ENCODE results near the gene C1orf198.

C1orf198 gene

GRCh38 chr1:230816018-230816417 is 52.3 kb downstream of the C1orf198 start:
- Histone ChIP-seq H3K4me2 (ENCODE audit: low read depth, low read length, poor library complexity, severe bottlenecking) (no peak overlapping the region), H3K79me2 (ENCODE audit: insufficient read depth, low read length) (no peaks in the 10 kb centered on the region), H3K9me3 (ENCODE audit: insufficient read depth, low read depth, low read length) (no peaks in the 10 kb centered on the region), H3K36me3 (ENCODE audit: insufficient read depth, low read length) (no peaks in the 10 kb centered on the region), H4K20me1 (ENCODE audit: insufficient read depth, low read length, poor library complexity, severe bottlenecking) (no peaks in the 10 kb centered on the region), H3K9ac (ENCODE audit: low read depth, low read length, poor library complexity, severe bottlenecking) (no peak overlapping the region), H3F3A (ENCODE audit: low read depth) (no peaks in the 10 kb centered on the region), H2AFZ (ENCODE audit: low read length) (no peak overlapping the region), H3K4me3 (ENCODE audit: low read length, poor library complexity, severe bottlenecking) (no peak overlapping the region), H3K9me2 (replicated peaks; ENCODE audit: low read depth, low read length) (no peaks in the 10 kb centered on the region), H3K4me1 (ENCODE audit: insufficient read depth, low read length, poor library complexity, severe bottlenecking) (no peaks in the 10 kb centered on the region), H3K27me3 (ENCODE audit: insufficient read depth, low read length, poor library complexity, severe bottlenecking) (no peaks in the 10 kb centered on the region)
- no peak for TF ChIP-seq CTCF (conservative IDR thresholded peaks at IDR 0.05; ENCODE audit: low read length)
- TF ChIP-seq EZH2phosphoT487 (IDR thresholded peaks at IDR 0.05; ENCODE audit: borderline replicate concordance), result no peak

GRCh38 chr1:230814949-230815692 is 53.2 kb downstream of the C1orf198 start:
- no peaks in the 10 kb centered on the region for H3K9me3 ChIP-seq (ENCODE audit: insufficient read depth, low read depth, low read length)
- no peak overlapping the region for H2AFZ ChIP-seq (ENCODE audit: low read length)
- H3K9ac ChIP-seq (ENCODE audit: low read depth, low read length, poor library complexity, severe bottlenecking), result no peak overlapping the region
- TF ChIP-seq CTCF (conservative IDR thresholded peaks at IDR 0.05; ENCODE audit: low read length) (no peak), EZH2phosphoT487 (IDR thresholded peaks at IDR 0.05; ENCODE audit: borderline replicate concordance) (no peak)
- H4K20me1 ChIP-seq (ENCODE audit: insufficient read depth, low read length, poor library complexity, severe bottlenecking), result no peaks in the 10 kb centered on the region
- no peaks in the 10 kb centered on the region for H3K36me3 ChIP-seq (ENCODE audit: insufficient read depth, low read length)
- H3K9me2 ChIP-seq (replicated peaks; ENCODE audit: low read depth, low read length), result no peaks in the 10 kb centered on the region
- no peaks in the 10 kb centered on the region for H3K79me2 ChIP-seq (ENCODE audit: insufficient read depth, low read length)
- H3K4me3 ChIP-seq (ENCODE audit: low read length, poor library complexity, severe bottlenecking), result no peak overlapping the region
- no peaks in the 10 kb centered on the region for H3F3A ChIP-seq (ENCODE audit: low read depth)
- H3K4me2 ChIP-seq (ENCODE audit: low read depth, low read length, poor library complexity, severe bottlenecking), result no peak overlapping the region
- H3K27me3 ChIP-seq (ENCODE audit: insufficient read depth, low read length, poor library complexity, severe bottlenecking), result no peaks in the 10 kb centered on the region
- H3K4me1 ChIP-seq (ENCODE audit: insufficient read depth, low read length, poor library complexity, severe bottlenecking), result no peaks in the 10 kb centered on the region

GRCh38 chr1:230812568-230812967 is 55.8 kb downstream of the C1orf198 start:
- Histone ChIP-seq H3F3A (ENCODE audit: low read depth) (no peaks in the 10 kb centered on the region), H3K9ac (ENCODE audit: low read depth, low read length, poor library complexity, severe bottlenecking) (no peak overlapping the region), H3K9me2 (replicated peaks; ENCODE audit: low read depth, low read length) (no peaks in the 10 kb centered on the region), H3K4me1 (ENCODE audit: insufficient read depth, low read length, poor library complexity, severe bottlenecking) (no peaks in the 10 kb centered on the region), H3K79me2 (ENCODE audit: insufficient read depth, low read length) (no peaks in the 10 kb centered on the region), H3K4me3 (ENCODE audit: low read length, poor library complexity, severe bottlenecking) (no peak overlapping the region), H3K36me3 (ENCODE audit: insufficient read depth, low read length) (no peaks in the 10 kb centered on the region), H2AFZ (ENCODE audit: low read length) (no peak overlapping the region), H3K9me3 (ENCODE audit: insufficient read depth, low read depth, low read length) (no peaks in the 10 kb centered on the region), H4K20me1 (ENCODE audit: insufficient read depth, low read length, poor library complexity, severe bottlenecking) (no peaks in the 10 kb centered on the region), H3K27me3 (ENCODE audit: insufficient read depth, low read length, poor library complexity, severe bottlenecking) (no peaks in the 10 kb centered on the region), H3K4me2 (ENCODE audit: low read depth, low read length, poor library complexity, severe bottlenecking) (no peak overlapping the region)
- TF ChIP-seq EZH2phosphoT487 (IDR thresholded peaks at IDR 0.05; ENCODE audit: borderline replicate concordance), result no peak
- TF ChIP-seq CTCF (conservative IDR thresholded peaks at IDR 0.05; ENCODE audit: low read length), result no peak

Measured in Loucy (cell line).